NCI-H510A treated with DMSO at 0.1 percent for 48 hours (cell line): Measurements from ENCODE around the gene SEPTIN2.
A peak's percentile ranks its signal among the peaks of the same experiment; 100 is the strongest.
"Not testable (repeated sequence)": the region's sequence is repeated elsewhere in the genome, so short reads cannot be mapped to it uniquely, and the experiment has no call there.

Experiments
- DNase-seq: peaks from one replicate; lab custom pipeline; 2025; lab: John Stamatoyannopoulos, UW

Gene SEPTIN2

DNA sequence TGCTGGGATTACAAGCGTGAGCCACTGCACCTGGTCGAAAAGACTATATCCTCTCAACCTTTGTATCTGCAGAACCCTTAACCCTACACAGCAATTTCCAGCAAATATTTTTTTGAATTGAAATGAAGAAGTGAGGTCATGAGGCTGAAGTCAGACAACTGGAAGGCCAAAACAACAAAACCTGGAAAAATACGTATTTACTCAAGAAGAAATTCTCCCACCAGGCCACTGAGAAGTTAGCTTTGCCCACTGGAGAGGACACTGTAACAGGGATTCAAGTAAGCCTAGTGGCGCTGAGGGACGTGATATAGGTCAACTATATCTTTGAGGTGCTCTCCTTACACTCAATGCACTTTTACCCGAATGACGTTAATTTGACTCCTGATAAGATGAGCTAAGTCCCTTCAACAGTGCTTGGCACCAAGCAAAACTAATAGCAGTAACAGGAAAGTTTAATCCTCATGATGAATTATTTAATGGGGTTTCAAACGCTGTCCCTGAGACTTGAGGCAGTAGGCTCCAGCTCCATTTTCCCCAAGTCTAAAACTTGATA is 2.1 kb upstream of the SEPTIN2 start:
- DNase-seq: no peak

DNA sequence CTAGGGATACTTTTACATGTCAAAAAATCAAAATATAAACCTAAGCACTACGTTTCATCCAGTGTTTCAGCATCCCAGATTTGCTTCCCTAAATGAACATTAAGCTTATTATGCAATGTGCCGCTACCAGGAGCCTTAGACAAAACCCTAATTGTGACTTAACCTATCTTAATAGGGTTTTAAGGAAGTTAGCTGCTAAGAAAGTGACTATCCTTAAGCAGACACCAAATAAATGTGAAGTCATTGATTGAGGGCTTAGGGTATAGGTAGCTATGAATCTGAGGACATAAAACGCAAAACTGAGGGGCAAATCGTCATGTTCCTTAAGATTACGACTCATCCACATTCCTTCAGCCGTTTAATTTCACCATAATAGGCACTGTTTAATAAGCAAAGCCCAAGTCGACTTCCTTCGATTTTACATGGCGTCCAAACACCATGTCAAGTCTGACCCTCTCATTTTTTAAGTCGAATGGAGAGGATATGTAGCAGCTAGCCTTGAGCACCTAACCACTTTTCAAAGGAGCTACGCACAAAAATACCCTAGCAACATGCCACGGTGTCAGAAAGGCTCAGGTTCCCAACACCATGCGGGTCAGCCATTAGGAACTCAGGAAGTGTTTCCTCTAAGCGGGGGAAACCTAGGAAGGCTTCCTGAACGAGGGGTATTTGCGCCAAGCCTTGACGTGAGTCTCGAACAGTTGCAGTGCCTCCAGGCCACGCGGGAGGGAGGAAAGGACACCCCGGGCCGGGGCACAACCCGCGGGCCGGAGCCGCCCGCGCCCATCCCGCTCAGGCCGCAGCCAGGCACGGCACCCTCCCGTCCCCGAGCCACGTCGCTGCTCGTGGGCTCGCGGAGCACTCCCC is 1.3 kb upstream of the SEPTIN2 start:
- no peak for DNase-seq

DNA sequence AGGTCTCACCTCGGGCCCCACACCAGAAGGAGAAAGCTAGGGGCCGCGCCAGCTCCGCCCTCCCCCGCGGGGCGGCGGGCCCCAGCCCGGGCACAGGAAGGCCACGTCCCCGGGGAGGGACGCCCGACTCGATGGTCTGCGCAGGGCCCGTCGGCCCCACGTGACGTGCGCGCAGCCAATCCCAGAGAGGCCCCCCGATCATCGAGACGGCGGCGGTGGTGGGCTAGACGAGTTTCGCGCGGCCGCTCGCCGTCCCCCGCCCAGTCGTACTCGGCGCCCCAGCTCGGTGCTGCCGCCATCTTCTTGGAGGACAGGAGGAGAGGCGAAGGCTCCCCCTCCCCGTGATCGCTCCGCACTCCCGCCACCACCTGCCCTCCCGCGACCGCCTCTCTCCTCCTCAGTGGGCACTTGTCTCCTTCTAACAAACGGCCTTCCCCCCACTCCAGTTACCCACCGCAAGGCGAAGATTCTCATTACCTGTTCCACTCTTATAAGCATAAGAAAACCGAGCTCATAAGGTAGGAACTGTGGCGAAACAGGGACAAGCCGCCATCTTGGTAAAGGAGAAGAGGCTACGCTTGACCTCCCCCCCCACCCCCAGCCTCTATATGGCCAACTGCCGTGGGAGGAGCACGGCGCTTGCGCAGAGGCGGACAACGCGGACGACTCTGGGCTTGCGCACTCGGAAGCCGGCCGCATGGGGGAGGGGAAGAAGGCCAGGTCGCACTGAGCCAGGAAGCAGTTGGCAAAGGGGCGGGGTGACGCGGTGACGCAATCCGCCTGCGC is 439 bp upstream of the SEPTIN2 start, which contains the start of gene HDLBP:
Gene HDLBP, minus strand, starts transcription at position 580 of the 786 bp plus-strand sequence. CDS start 48,803 bp downstream, outside the sequence.
- peak; percentile 95 for DNase-seq

DNA sequence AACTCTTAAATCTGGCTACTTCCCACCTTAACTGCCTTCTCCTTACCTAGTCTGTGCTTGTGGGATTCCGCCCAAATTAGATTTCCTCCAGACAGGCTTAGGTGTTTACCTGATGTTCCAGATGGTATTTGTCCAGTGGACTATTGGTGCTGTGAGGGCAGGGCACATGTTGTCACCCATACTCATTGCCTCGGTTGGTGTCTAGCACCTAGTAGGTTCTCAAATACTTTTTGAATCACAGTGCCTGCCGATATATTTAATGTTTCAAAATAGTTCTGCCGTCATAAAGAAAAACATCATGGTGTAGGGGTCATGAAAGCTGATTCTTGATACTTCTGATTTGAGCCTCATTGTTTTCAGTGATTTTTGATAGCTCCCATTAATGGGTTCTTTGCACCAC is 1.1 kb downstream of the SEPTIN2 start:
- DNase-seq: no peak

DNA sequence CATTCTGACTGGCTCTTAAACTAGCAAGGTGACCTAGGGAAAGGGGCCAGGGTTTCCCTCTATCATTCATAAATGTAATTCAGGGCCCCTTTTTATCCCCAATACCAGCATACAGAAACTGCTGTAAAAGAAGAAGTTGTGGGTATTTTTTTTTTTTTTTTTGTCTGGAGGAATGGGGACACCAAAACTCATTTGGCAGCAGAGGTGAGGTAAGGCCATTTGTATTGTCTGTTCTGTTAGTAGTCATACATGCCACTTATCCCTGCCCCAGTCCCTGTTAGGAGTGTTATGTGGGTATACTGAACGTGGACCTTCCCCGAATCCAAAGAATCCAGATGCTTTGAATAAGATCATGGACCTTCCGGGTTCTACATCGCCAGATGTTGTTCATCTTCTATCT is 1.7 kb downstream of the SEPTIN2 start:
- DNase-seq: no peak

DNA sequence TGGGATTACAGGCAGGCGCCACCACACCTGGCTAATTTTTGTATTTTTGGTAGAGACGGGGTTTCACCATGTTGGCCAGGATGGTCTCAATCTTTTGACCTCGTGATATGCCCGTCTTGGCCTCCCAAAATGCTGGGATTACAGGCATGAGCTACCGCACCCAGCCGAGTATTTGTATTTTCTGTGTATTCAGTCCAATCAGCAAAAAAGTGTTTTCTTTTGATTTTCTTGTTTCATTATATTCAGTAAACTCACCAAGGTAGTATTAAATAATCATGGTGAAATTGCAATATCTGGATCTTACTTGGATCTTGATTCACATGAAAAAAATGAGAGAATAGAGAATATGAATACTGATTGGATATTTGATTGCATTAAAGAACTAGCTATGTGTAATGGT is 3.1 kb downstream of the SEPTIN2 start:
- DNase-seq: not testable (repeated sequence)

DNA sequence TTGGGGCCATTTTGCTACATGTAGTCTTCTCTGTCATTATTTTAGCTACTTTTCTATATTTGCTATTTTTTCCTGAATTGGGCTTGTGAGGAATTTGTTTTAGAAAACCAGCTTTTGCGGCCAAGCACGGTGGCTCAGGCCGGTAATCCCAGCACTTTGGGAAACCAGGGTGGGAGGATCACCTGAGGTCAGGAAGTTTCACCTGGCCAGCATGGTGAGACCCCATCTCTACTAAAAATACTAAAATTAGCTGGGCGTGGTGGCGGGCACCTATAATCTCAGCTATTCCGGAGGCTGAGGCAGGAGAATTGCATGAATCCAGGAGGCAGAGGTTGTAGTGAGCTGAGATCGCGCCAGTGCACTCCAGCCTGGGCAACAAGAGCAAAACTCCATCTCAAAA is 4.7 kb downstream of the SEPTIN2 start:
- DNase-seq: no peak

DNA sequence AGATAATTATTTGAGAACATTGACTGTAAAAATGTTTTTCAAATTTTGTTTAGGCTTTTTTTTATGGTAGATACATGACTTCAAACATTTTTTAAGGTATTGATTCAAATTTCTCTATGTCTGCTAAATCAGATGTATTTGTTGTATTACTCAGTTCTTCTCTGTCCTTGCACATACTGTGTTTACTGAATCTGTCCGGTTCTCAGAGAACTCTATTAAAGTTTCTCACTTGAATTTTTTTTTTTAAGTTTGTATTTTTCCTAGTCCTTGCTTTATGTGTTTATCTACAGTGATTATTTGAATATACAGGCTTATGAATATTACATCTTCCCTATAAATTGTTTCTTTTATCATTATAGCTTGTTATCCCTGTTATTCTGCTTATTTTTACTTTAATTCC is 5.3 kb downstream of the SEPTIN2 start:
- DNase-seq: no peak

DNA sequence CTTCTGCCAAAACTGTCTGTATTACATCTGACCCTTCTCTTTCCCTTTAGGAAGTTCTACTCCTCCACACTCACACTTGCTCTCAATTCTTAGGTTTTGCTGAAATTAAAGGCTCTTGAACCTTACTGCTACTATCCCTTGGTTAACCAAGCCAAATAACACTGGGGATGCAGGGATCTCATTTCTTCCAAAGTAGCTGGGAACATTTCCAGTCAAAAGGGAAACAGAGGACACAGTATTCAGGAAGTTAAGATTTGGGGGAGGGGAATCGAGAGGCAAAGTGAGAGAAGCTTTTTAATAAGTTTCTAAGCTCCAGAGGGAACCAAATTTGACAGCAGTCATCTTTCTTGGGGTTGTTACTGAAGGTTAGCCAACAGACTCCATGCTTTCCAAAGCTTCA is 6.2 kb downstream of the SEPTIN2 start:
- no peak for DNase-seq

DNA sequence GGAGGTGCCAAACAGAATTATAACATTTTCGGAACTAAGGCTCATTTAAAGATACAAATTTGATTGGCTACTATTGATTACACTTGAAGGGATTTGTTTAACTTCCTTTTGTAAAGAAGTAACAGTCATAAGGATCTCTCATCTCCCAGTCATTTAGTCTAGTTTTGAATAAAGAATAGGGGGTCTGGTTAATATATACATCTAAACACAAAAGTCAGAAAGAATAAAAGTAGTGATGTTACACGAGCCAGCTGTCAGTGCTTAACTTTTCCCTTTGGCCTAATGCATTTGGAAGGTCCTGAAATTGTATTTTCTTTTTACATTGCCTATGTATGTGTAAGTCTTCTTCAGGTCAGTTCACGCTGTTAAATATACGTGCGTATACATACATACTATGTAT is 8.1 kb downstream of the SEPTIN2 start:
- DNase-seq: no peak

DNA sequence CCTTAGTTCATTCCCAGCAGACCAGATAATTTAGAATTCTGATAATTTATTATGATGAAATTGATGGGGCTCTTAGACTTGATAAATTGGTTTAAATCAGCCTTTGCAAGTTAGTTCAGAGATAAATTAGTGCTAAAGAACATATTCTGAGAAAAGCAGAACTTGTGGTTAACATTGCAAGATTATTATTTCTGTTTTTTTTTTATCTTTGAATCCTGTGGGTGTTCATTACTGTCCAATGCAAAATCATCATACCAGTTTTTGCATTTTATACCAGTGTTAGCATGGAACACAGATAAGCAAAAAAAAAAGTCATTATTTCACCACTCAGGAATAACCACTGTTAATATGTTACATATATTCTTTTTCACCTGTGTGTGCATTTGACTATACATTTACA is 9.1 kb downstream of the SEPTIN2 start:
- DNase-seq: no peak

DNA sequence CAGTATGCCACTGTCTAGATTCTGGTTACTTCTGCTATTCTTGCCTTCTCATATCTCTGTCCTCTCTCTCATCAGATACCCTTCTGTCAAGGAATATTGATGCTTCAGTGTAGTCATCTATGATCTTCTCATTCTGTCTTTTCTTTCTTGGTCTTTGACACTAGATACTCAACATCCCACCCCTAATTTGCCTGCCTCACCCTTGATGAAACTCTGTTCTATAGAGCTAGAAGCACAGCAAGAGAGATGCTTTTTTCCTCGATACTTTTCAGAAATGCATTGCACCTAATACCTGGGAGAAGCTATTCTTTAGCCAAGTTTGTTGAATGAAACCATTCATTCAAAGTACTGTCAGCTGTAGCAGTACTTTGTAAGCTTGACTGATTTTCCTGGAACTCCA is 9.5 kb downstream of the SEPTIN2 start:
- no peak for DNase-seq

DNA sequence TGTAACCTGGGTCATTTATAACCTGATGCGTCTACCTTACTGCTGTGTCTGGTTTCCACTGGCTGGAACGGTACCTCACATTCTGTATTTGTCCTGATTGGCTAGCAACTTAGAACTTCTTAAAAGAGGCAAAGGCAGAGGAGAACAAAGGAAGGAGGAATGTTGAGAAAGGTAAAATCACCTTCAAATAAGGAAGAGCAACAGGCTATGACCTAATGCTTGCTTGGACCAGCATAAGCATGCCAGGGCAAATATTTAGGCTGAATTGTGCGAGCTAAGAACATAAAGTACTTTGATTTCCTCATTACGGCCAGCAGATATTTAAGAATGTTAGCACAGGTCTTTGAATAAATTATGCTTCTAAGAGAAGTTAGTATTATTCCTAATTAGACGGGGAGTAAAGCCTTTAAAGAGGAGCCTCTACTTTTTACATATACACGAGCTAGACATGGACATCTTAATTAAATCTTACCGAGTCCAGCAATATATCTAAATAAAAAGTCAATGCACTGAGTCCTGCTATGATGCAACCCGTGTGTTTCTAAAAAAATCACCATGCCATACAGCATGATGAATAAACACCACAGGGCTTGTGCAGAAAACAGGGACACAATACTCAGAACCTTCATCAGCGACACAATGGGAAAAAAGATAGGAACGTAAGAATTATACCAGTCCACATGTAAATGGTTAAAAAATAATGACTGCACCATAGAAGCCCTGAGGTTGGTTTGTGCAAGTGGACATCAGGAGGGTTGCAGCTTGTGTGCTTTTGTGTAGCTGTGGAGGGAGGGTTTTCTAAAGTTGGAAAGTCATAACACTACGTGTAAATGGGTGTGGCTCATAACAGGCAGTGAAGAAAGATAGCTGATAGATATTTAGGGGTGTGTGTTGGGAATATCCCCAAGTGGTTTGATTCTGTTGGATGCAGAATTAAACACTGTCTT is 14.2 kb downstream of the SEPTIN2 start:
- no peak for DNase-seq

DNA sequence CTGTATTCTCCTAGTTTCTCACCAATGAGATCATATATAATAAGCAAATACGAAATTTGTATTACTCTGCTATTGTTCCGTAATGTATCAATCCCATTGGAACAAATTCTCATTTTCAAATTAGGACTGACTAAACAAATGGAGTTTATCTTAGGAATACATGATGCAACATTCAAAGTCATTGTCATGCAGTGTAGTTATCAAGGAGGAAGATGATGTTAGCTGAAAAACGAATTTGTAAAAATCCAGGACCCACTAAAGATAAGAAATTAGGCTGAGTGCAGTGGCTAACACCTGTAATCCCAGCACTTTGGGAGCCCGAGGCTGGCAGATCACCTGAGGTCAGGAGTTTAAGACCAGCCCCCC is 14.9 kb downstream of the SEPTIN2 start:
- DNase-seq: no peak

DNA sequence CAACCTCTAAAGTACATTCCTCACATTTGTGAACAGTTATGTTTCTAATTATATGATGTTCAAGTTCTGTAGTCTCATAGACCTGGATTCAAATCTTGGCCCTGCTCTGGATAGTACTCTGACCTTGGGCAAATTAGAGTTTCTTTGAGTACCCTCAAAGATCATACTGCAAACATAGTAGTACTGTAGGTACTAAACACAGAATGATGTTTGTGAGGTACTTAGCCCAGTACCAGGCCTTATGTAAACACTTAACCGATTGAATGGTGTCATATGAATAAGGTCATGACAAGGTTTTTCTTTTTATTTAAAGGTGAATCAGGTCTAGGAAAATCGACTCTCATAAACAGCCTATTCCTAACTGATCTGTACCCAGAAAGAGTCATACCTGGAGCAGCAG is 19.1 kb downstream of the SEPTIN2 start:
- peak; percentile 76 for DNase-seq

DNA sequence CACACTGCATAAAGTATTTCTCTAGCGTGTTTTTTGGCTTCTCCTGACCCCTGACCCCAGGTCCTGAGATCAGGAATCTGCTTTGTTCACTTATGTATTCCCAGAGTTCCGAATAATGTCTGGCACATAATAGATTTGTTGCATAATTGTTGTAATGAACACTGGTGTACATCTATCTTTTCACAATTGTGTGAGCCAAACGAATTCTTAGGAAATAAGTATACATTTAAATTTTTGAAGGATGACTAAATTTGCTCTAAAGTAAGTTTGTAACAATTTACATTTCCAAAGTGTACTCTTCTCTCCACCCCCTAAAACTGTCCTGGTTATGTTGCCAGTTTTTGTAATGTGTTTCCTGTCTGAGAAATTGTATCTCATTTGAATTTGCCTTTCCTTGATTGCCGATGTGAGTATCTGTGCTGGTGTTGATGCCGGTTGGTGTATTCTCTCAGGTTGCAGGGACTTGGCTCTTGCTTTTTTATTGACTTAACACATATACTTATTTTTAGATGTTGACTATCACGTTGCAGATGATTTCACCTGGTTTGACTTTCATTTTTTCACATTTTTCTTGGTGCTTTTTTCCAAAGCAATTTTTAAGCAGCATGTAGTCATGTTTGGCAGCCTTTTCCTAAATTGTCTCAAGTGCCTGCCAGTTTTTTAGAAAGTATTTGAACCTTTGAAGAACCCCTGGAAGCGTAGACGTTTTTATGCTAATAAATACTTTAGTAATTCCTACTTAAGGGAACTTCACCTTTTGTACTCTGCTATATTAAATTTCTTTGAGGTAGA is 24.3 kb downstream of the SEPTIN2 start:
- DNase-seq: no peak

DNA sequence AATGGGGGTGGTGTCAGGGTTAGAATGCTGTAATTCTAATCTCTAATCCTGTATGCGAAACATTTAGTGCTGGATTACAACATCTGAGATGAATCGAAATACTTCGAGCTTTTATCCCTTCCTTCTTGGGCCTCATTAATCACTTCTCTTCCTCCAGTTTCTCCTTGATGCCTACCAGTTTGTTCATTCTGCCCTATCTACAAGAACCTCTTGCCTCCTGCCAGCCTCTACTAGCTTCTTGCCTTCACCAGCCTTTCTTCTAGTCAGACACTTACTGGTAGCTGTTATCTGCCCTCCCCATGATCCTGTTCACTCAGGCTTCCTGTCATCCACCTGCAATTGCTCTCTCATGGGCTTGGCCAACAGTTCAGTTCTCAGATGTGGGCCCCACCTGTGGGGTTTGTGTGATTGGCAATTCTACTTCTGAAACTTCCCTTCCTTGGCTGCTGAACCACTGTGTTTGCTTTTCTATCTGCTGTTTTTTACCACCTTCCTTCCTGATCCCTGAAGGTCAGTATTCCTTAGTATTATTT is 25.0 kb downstream of the SEPTIN2 start:
- no peak for DNase-seq

DNA sequence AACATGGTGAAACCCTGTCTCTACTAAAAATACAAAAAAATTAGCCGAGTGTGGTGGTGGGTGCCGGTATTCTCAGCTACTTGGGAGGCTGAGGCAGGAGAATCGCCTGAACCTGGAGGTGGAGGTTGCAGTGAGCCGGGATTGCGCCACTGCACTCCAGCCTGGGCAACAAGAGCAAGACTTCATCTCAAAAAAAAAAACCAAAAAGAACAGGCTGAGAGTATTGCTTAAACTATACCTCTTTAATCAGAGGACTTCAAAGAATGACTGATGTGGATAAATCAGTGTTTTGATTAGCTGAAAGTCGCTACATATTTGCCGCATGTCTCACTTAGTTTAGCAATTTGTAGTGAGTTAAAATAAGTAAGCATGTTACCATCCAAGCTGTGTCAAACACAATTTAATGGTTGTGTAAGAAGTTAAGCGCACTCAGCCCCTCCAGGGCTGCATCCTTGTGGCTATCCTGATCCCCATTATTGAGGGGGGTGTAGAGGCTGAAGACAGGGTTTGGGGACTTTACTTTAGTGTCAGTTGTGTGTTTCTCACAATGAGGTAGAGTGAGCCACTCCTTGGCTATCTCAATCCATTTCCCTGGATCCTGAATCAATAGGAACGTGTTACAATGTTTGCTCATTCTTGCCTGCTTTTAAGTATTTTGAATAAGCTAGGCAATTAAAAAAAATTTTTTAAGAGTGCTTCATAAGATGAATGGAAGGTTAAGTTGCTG is 29.4 kb downstream of the SEPTIN2 start:
- no peak for DNase-seq

DNA sequence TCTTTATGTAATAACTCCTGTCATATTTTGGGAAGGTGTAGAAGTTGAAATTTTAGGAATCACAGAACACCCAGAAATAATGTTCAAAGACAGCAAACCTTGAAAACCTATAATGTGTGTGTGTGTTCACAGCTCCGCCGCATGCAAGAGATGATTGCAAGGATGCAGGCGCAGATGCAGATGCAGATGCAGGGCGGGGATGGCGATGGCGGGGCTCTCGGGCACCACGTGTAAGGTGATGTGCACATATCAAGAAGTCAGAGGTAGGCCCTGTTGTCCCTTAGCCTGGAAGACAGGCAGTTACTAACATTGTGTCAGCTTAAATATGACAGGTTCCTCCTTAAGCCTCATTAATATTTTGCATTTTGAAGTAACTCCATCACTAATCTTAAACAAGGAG is 34.2 kb downstream of the SEPTIN2 start:
- no peak for DNase-seq

DNA sequence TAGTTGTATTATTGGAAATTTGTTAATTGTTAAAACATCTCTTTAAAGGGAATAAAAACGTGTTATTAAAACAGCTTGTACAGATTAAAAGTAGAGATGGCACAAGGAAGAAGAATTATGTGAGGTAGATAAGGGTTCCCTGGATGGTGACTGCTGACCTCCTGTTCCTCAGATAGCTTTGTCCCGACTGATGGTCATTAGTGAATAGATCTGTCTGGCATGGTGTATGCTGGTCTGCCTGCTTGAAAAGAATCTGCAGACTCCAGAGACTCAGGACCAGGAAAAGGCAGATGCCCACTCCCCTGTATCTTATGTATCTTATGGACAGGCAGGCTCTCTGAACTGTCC is 34.8 kb downstream of the SEPTIN2 start:
- no peak for DNase-seq
